ENCODE data around the gene SST. TPM values are rescaled to one million over a fixed set of nuclear protein-coding genes. Genes with fewer than 3 reads are reported as not detected.

SST gene
- total RNA-seq = not detected

DNA sequence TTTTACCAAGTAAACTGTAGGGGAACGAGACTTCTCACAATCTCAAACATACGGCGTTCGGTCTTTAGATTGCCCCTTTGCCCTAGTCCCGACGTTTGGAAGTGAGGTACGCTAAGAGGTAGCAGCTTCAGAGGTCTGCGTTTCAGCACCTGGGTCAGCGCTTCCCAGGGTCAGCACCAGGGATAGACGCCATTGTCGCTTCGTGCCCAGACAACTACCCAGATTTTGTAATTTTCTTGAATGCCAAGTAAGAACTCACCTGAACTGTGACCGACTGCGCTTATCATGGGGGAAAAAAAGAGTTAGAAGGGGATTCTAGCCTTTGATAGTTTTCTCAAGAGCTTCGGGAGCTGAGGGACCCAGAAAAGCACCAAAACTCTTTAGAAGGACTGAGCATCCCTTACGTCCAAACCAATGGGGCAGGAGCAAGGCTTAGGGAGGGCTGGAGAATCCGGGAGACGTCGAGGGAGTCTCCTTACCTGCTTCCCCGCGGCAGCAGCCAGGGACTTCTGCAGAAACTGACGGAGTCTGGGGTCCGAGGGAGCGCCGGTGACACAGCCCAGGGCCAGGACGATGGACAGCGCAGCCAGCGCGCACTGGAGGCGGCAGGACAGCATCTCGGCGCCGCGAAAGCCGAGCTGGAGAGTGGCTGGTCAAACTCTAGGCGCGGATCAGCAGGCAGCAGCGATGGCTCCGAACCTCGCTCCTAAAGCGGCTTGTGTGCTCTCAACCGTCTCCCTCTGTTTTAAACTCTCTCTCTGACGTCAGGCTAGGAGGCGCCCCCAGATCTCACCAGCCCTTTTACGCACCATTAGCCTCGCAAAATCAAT is at the start of gene SST:
SST (minus strand) TSS at position 720 of the 830 bp plus-strand sequence; CDS start at position 617, 103 bp downstream.
- TF ChIP-seq, protein P1, sequence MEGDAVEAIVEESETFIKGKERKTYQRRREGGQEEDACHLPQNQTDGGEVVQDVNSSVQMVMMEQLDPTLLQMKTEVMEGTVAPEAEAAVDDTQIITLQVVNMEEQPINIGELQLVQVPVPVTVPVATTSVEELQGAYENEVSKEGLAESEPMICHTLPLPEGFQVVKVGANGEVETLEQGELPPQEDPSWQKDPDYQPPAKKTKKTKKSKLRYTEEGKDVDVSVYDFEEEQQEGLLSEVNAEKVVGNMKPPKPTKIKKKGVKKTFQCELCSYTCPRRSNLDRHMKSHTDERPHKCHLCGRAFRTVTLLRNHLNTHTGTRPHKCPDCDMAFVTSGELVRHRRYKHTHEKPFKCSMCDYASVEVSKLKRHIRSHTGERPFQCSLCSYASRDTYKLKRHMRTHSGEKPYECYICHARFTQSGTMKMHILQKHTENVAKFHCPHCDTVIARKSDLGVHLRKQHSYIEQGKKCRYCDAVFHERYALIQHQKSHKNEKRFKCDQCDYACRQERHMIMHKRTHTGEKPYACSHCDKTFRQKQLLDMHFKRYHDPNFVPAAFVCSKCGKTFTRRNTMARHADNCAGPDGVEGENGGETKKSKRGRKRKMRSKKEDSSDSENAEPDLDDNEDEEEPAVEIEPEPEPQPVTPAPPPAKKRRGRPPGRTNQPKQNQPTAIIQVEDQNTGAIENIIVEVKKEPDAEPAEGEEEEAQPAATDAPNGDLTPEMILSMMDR (IDR thresholded peaks at IDR 0.05; ENCODE audit: low read depth) = no peak

GRCh38 chr3:187719628-187720336 is 49.6 kb upstream of the SST start:
- TF ChIP-seq, protein P1 (IDR thresholded peaks at IDR 0.05; ENCODE audit: low read depth) = no peak

DNA sequence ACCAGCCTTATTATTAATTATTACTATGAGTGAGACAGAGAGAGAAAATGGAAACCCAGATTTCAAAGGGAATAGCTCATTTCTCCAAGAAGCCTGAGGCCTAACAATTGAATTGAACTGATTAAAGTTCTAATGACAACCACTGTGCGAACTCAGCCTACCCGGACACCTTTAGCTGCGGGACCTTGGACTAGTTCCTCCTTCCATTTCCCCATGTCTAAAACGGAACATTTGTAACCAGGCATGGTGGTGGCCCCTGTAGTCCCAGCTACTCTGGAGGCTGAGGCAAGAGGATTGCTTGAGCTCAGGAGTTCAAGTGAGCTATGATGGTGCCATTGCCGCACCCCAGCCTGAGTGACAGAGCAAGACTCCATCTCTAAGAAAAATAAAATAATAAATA is 48.6 kb upstream of the SST start:
- TF ChIP-seq, protein P1 (IDR thresholded peaks at IDR 0.05; ENCODE audit: low read depth) = no peak

DNA sequence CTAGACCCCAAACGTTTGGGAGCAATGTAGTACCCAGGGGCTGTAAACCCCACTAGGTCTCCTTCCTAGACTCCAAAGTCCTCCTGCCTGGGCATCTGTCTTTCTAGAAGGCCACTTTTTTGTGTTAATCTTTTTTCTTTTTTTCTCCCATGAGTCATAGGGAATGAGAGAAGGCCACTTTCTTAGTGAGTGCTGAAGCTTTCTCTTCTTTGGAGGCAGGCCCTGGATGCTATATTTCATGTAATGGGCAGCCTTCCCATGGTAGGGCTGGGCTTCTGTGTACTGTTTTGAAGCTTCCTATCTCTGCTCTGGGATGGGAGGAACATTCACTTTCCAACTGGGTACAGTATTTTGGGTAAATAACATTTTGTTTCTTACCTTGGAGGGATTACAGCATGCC is 47.4 kb upstream of the SST start:
- TF ChIP-seq, protein P1 (IDR thresholded peaks at IDR 0.05; ENCODE audit: low read depth) = no peak

DNA sequence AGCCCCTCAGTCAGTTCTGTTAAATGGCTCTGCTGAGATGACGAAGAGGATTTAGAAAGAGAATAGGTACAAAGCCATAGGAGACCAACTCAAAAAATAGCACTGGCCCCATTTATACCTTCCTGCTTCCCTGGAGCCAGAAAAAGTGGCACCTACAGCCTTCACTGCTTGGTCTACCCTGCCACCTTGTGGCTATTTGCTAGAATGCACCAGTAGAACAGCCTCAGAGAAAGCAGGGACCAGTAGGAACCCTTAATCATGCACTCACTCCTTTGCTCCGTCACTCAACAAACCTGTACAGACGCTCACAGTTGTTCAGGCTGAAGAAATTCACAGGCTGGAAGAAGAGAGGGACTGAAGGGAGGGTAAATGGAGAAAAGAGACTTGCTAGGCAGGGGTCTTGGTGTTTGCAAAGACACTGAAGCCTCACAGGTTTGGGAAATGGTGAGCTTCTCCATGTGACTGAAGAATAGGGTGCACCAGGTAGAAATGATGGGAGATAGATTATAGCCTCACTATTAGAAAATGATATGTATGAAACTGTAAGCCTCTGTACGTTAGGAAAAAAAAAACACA is 44.3 kb upstream of the SST start:
- TF ChIP-seq, protein P1 (IDR thresholded peaks at IDR 0.05; ENCODE audit: low read depth) = no peak

DNA sequence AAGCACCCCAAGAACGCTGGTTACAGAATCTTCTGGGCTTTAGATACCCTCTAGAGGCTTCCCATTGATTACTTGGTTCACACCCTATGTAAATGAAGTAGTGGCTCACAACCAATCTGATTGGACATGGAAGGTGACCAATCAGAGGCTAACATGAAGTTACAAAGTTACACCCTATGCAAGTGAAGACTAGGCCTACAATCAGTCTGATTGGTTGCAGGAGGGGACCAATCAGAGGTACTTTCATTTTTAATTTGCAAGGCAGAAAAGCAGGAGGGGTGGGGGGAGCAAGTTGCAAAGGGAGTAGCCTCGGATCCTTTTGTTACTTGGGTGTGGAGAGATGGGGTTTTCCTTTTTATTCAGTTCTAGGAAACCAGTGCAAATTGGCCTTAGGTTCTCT is 43.3 kb upstream of the SST start:
- TF ChIP-seq, protein P1 (IDR thresholded peaks at IDR 0.05; ENCODE audit: low read depth) = no peak

DNA sequence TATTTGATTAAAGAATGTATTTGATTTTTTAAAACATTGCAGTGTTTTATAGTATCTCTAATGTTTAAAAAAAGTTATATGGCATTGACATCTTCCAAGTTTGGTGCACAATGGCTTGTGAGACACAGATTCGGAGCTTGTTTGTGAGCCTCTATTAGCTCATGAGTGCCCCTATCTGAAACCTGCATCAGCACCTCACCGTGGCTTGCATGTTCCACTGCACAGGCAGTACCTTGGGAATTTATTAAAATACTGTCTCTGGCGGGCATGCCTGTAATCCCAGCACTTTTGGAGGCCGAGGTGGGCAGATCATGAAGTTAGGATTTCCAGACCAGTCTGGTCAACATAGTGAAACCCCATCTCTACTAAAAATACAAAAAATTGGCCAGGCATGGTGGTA is 39.0 kb upstream of the SST start:
- TF ChIP-seq, protein P1 (IDR thresholded peaks at IDR 0.05; ENCODE audit: low read depth) = no peak

Measured in subcutaneous adipose tissue (tissue), 4 donors.